ENCODE measurements around the gene GATA2. TPM values are rescaled to one million over a fixed set of nuclear protein-coding genes. Genes with fewer than 3 reads are reported as not detected.

Gene GATA2
- total and polyA plus RNA-seq, 2 experiments from 2014 or later: 23.8 to 34.0 TPM

- Histone ChIP-seq H3K4me1 (ENCODE audit: insufficient read depth) (peaks cover 43% of the 10 kb centered on the region), H4K20me1 (ENCODE audit: insufficient read depth) (no peaks in the 10 kb centered on the region), H3K4me3 (peak overlapping the region; percentile 90; the same call in 1 of the 2 replicates), H3K27me3 (replicated peaks; ENCODE audit: insufficient read depth) (no peaks in the 10 kb centered on the region), H3K79me2 (ENCODE audit: insufficient read depth) (peaks cover 39% of the 10 kb centered on the region), H3F3A (ENCODE audit: insufficient read depth) (peaks cover 27% of the 10 kb centered on the region; the same call in 1 of the 2 replicates), H3K36me3 (ENCODE audit: low read depth) (peaks cover 13% of the 10 kb centered on the region; the same call in 1 of the 2 replicates), H3K9ac (peak overlapping the region; percentile 53), H3K4me2 (ENCODE audit: unreplicated experiment) (peak overlapping the region; percentile 85), H3K9me2 (ENCODE audit: insufficient read depth) (no peaks in the 10 kb centered on the region), H2AFZ (no peak overlapping the region), H3K9me3 (ENCODE audit: low read depth) (no peaks in the 10 kb centered on the region), H3K27ac (peak overlapping the region; percentile 71)
- TF ChIP-seq EZH2phosphoT487 (IDR thresholded peaks at IDR 0.05; ENCODE audit: insufficient read depth, low read depth) (no peak), EZH2 (IDR thresholded peaks at IDR 0.05; ENCODE audit: insufficient read depth, poor library complexity, severe bottlenecking) (no peak)
- WGBS, 2 experiments (ENCODE audit: low coverage in 1 of 2, low lambda C conversion rate in 2 of 2, missing lambda C conversion rate in 2 of 2): 28 to 41% methylated on average over 11 of the region's 11 CpGs
- DNase-seq: peak; percentile 77
- in situ Hi-C loops (cut with MboI): no loop called here
These were observed 10.8 kb downstream of the GATA2 start for GRCh38 chr3:128482175-128482574.

DNA sequence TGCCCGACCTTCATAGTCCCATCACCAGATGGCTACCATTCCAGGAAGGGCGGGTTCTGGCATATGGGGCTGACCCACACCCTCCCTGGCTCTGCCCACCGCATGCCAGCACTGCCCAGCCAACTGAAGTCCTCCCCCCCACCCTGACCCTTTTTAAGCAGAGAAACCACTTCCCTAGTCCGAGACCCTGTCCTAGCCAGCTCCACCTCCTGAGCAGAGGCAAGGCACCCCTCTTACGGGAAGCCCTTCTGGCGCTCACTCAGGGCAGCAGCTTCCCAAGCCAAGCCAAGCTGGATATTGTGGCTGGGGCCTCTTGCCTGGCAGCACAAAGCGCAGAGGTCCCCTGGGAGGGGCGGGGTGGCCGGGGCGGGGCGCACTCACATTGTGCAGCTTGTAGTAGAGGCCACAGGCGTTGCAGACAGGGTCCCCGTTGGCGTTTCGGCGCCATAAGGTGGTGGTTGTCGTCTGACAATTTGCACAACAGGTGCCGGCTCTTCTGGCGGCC is 11.5 kb downstream of the GATA2 start:
- Histone ChIP-seq H3K9ac (no peak overlapping the region), H2AFZ (no peak overlapping the region), H3K27me3 (replicated peaks; ENCODE audit: insufficient read depth) (no peaks in the 10 kb centered on the region), H3K4me2 (ENCODE audit: unreplicated experiment) (peak overlapping the region; percentile 85), H3F3A (ENCODE audit: insufficient read depth) (peaks cover 27% of the 10 kb centered on the region; the same call in 1 of the 2 replicates), H3K9me2 (ENCODE audit: insufficient read depth) (no peaks in the 10 kb centered on the region), H4K20me1 (ENCODE audit: insufficient read depth) (no peaks in the 10 kb centered on the region), H3K27ac (no peak overlapping the region), H3K4me1 (ENCODE audit: insufficient read depth) (peaks cover 43% of the 10 kb centered on the region), H3K9me3 (ENCODE audit: low read depth) (no peaks in the 10 kb centered on the region), H3K79me2 (ENCODE audit: insufficient read depth) (peaks cover 32% of the 10 kb centered on the region), H3K4me3 (no peak overlapping the region), H3K36me3 (ENCODE audit: low read depth) (peaks cover 13% of the 10 kb centered on the region; the same call in 1 of the 2 replicates)
- TF ChIP-seq EZH2phosphoT487 (IDR thresholded peaks at IDR 0.05; ENCODE audit: insufficient read depth, low read depth) (no peak), EZH2 (IDR thresholded peaks at IDR 0.05; ENCODE audit: insufficient read depth, poor library complexity, severe bottlenecking) (no peak)
- WGBS, 2 experiments (ENCODE audit: low coverage in 1 of 2, low lambda C conversion rate in 2 of 2, missing lambda C conversion rate in 2 of 2): 42 to 49% methylated on average over 11 to 19 of the region's 19 CpGs
- peak; percentile 46 for DNase-seq
- in situ Hi-C loops (cut with MboI): no loop called here

DNA sequence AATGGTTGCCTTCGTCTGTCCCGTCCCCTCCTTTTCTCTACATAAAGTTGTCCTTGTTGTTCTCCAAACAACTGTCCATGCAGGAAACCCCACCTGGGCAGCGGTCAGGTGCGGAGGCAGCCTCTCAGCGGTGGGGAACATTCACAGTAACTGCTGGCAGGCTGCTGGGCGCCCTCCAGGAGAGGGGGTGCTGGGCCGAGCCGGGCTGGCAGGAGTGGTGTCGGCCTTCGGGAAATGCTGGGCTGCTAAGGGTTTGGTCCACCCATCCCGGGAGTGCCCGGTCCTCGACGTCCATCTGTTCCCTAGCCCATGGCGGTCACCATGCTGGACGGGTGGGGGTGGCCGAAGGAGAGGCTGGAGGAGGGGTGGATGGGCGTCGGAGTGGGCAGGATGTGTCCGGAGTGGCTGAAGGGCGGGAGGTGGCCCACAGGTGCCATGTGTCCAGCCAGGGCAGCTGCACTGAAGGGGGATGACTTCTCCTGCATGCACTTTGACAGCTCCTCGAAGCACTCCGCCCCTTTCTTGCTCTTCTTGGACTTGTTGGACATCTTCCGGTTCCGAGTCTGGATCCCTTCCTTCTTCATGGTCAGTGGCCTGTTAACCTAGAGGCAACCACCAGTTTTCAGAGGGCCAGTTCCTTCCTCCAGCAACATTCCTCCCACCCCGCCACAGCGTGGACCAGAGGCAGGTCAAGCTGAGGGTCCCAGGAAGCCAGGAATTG is 12.1 kb downstream of the GATA2 start:
- no peak overlapping the region for H3K27ac ChIP-seq
- H3K9me3 ChIP-seq (ENCODE audit: low read depth): no peaks in the 10 kb centered on the region
- peaks cover 27% of the 10 kb centered on the region; the same call in 1 of the 2 replicates for H3F3A ChIP-seq (ENCODE audit: insufficient read depth)
- in situ Hi-C loops (cut with MboI): no loop called here
- WGBS, 2 experiments (ENCODE audit: low coverage in 1 of 2, low lambda C conversion rate in 2 of 2, missing lambda C conversion rate in 2 of 2): 79 to 81% methylated on average over 25 to 27 of the region's 27 CpGs
- peaks cover 42% of the 10 kb centered on the region for H3K4me1 ChIP-seq (ENCODE audit: insufficient read depth)
- no peak overlapping the region for H2AFZ ChIP-seq
- DNase-seq: no peak
- H4K20me1 ChIP-seq (ENCODE audit: insufficient read depth): no peaks in the 10 kb centered on the region
- peaks cover 13% of the 10 kb centered on the region; the same call in 1 of the 2 replicates for H3K36me3 ChIP-seq (ENCODE audit: low read depth)
- no peak for TF ChIP-seq EZH2phosphoT487 (IDR thresholded peaks at IDR 0.05; ENCODE audit: insufficient read depth, low read depth)
- TF ChIP-seq EZH2 (IDR thresholded peaks at IDR 0.05; ENCODE audit: insufficient read depth, poor library complexity, severe bottlenecking): no peak
- H3K4me2 ChIP-seq (ENCODE audit: unreplicated experiment): no peak overlapping the region
- no peaks in the 10 kb centered on the region for H3K27me3 ChIP-seq (replicated peaks; ENCODE audit: insufficient read depth)
- peaks cover 26% of the 10 kb centered on the region for H3K79me2 ChIP-seq (ENCODE audit: insufficient read depth)
- no peaks in the 10 kb centered on the region for H3K9me2 ChIP-seq (ENCODE audit: insufficient read depth)
- no peak overlapping the region for H3K4me3 ChIP-seq
- H3K9ac ChIP-seq: no peak overlapping the region

GRCh38 chr3:128480278-128480677 is 12.7 kb downstream of the GATA2 start:
- peaks cover 36% of the 10 kb centered on the region for H3K4me1 ChIP-seq (ENCODE audit: insufficient read depth)
- no peak for DNase-seq
- in situ Hi-C loops (cut with MboI): no loop called here
- H2AFZ ChIP-seq: no peak overlapping the region
- H4K20me1 ChIP-seq (ENCODE audit: insufficient read depth): no peaks in the 10 kb centered on the region
- H3K79me2 ChIP-seq (ENCODE audit: insufficient read depth): peaks cover 20% of the 10 kb centered on the region
- no peak overlapping the region for H3K27ac ChIP-seq
- H3K9ac ChIP-seq: no peak overlapping the region
- 73 to 77% methylated on average over 11 of the region's 11 CpGs for WGBS, 2 experiments (ENCODE audit: low coverage in 1 of 2, low lambda C conversion rate in 2 of 2, missing lambda C conversion rate in 2 of 2)
- H3K4me2 ChIP-seq (ENCODE audit: unreplicated experiment): no peak overlapping the region
- TF ChIP-seq EZH2 (IDR thresholded peaks at IDR 0.05; ENCODE audit: insufficient read depth, poor library complexity, severe bottlenecking): no peak
- TF ChIP-seq EZH2phosphoT487 (IDR thresholded peaks at IDR 0.05; ENCODE audit: insufficient read depth, low read depth): no peak
- no peaks in the 10 kb centered on the region for H3K27me3 ChIP-seq (replicated peaks; ENCODE audit: insufficient read depth)
- H3K4me3 ChIP-seq: no peak overlapping the region
- H3K9me3 ChIP-seq (ENCODE audit: low read depth): no peaks in the 10 kb centered on the region
- peaks cover 27% of the 10 kb centered on the region; the same call in 1 of the 2 replicates for H3F3A ChIP-seq (ENCODE audit: insufficient read depth)
- no peaks in the 10 kb centered on the region for H3K9me2 ChIP-seq (ENCODE audit: insufficient read depth)
- peaks cover 13% of the 10 kb centered on the region; the same call in 1 of the 2 replicates for H3K36me3 ChIP-seq (ENCODE audit: low read depth)
